CD14-positive monocyte (primary cell): Measurements from ENCODE around the gene MYO1G. TPM values are rescaled to one million over a fixed set of nuclear protein-coding genes. Genes with fewer than 3 reads are reported as not detected.

Experiments used
- DNase-seq, 3 donors: peaks; one replicate each; pipeline ENCODE4 v3.0.0-alpha.2; 2011 to 2022
- H2AFZ ChIP-seq: 2 replicates; pipeline ENCODE4 v1.6.0; 2012; ENCODE audit warnings: mild to moderate bottlenecking, low read depth, low read length, inconsistent platforms; ENCODE audit not compliant: insufficient read depth, poor library complexity, severe bottlenecking
- H3K27ac ChIP-seq, 2 donors: 1 replicate in 1 of 2; 2 replicates in 1 of 2; pipeline ENCODE4 v1.5.1; 2012 to 2013; ENCODE audit warnings: low read length in 2 of 2, control low read depth in 1 of 2, inconsistent platforms in 1 of 2, low read depth in 1 of 2, mild to moderate bottlenecking in 1 of 2
- H3K27me3 ChIP-seq, 2 donors: one replicate each; pipeline versions ENCODE4 v1.6.0 to v1.6.1; 2011 to 2013; ENCODE audit warnings: low read length in 2 of 2; ENCODE audit not compliant: control insufficient read depth in 2 of 2, insufficient read depth in 2 of 2
- H3K36me3 ChIP-seq, 2 donors: replicated peaks in 1 of 2; 1 replicate in 1 of 2; 2 replicates in 1 of 2; pipeline versions ENCODE4 v1.5.1 to v1.6.1; 2012 to 2013; ENCODE audit warnings: low read length in 2 of 2, control low read depth in 1 of 2, inconsistent platforms in 1 of 2, mild to moderate bottlenecking in 1 of 2; ENCODE audit not compliant: insufficient read depth in 2 of 2, control insufficient read depth in 1 of 2
- H3K4me1 ChIP-seq, 2 donors: 1 replicate in 1 of 2; 2 replicates in 1 of 2; pipeline versions ENCODE4 v1.5.1 to v1.6.1; 2012 to 2013; ENCODE audit warnings: low read length in 2 of 2, control low read depth in 1 of 2, inconsistent platforms in 1 of 2, mild to moderate bottlenecking in 1 of 2, moderate library complexity in 1 of 2; ENCODE audit not compliant: insufficient read depth in 2 of 2, control insufficient read depth in 1 of 2
- H3K4me2 ChIP-seq: replicated peaks from 2 replicates; pipeline ENCODE3; 2012; ENCODE audit warnings: low read length, moderate library complexity, mild to moderate bottlenecking; ENCODE audit not compliant: poor library complexity, severe bottlenecking; ENCODE audit errors: extremely low read depth
- H3K4me3 ChIP-seq, 3 experiments: fragments of 200-600 bp in 1 of 3; sonication (generic) in 1 of 3; replicated peaks in 1 of 3; 1 replicate in 2 of 3; 2 replicates in 1 of 3; pipeline ENCODE4 v1.5.1; 2011 to 2013; ENCODE audit warnings: low read length in 3 of 3, mild to moderate bottlenecking in 3 of 3, control low read depth in 2 of 3, low read depth in 2 of 3, inconsistent platforms in 1 of 3, moderate library complexity in 1 of 3
- H3K79me2 ChIP-seq: 2 replicates; pipeline ENCODE4 v1.6.0; 2012; ENCODE audit warnings: mild to moderate bottlenecking, control low read depth, inconsistent platforms, low read length, moderate library complexity; ENCODE audit not compliant: insufficient read depth
- H3K9ac ChIP-seq: 2 replicates; pipeline ENCODE4 v1.6.0; 2017; ENCODE audit warnings: low read length, mild to moderate bottlenecking; ENCODE audit not compliant: insufficient read depth, poor library complexity, severe bottlenecking
- H3K9me3 ChIP-seq, 2 donors: replicated peaks in 1 of 2; 1 replicate in 1 of 2; 2 replicates in 1 of 2; pipeline versions ENCODE4 v1.5.1 to v1.6.1; 2012 to 2013; ENCODE audit warnings: low read length in 2 of 2, control low read depth in 1 of 2; ENCODE audit not compliant: control insufficient read depth in 1 of 2, insufficient read depth in 1 of 2
- H4K20me1 ChIP-seq: 2 replicates; pipeline ENCODE4 v1.6.0; 2012; ENCODE audit warnings: mild to moderate bottlenecking, low read length, control low read depth, moderate library complexity; ENCODE audit not compliant: insufficient read depth
- H3K27ac Mint-ChIP-seq, 7 donors: one replicate each; pipeline ENCODE4 v1.8.0; 2020; ENCODE audit warnings: mild to moderate bottlenecking in 7 of 7, mixed read lengths in 7 of 7, moderate library complexity in 6 of 7, inconsistent platforms in 2 of 7
- H3K27me3 Mint-ChIP-seq, 3 donors: one replicate each; pipeline ENCODE4 v1.8.0; 2021 to 2022; ENCODE audit warnings: low read depth in 3 of 3, mild to moderate bottlenecking in 3 of 3, mixed read lengths in 3 of 3, moderate library complexity in 3 of 3, inconsistent platforms in 1 of 3
- H3K36me3 Mint-ChIP-seq, 2 donors: one replicate each; pipeline ENCODE4 v1.8.0; 2020; ENCODE audit warnings: mixed read lengths in 2 of 2, inconsistent platforms in 1 of 2, mild to moderate bottlenecking in 1 of 2
- H3K4me1 Mint-ChIP-seq: one replicate; pipeline ENCODE4 v1.8.0; 2020; ENCODE audit warnings: mild to moderate bottlenecking, mixed read lengths
- H3K4me3 Mint-ChIP-seq, 2 donors: one replicate each; pipeline ENCODE4 v1.8.0; 2020; ENCODE audit warnings: mild to moderate bottlenecking in 2 of 2, mixed read lengths in 2 of 2, moderate library complexity in 1 of 2
- H3K9me3 Mint-ChIP-seq, 7 donors: one replicate each; pipeline ENCODE4 v1.8.0; 2020 to 2022; ENCODE audit warnings: mixed read lengths in 7 of 7, mild to moderate bottlenecking in 6 of 7, moderate library complexity in 6 of 7, inconsistent platforms in 2 of 7
- WGBS: methylation state at CpG from one replicate; pipeline ENCODE4 v1.1.5; 2013; ENCODE audit warnings: missing lambda C conversion rate; ENCODE audit not compliant: insufficient coverage; 5-methylcytosine and 5-hydroxymethylcytosine counted together
- intact Hi-C, 2 donors: fragments of 100-400 bp; cut with micrococcal nuclease; formaldehyde crosslinking; loops; one replicate each; pipeline versions ENCODE4 v1.15.0 to v1.15.1; 2023
- polyA plus RNA-seq, 3 donors: library from polyadenylated mRNA; depleted of rRNA in 1 of 3; unstranded in 2 of 3; stranded (reverse) in 1 of 3; fragments of 300-500 nt in 2 of 3; fragments of >200 nt in 1 of 3; fragmentation: Illumina TruSeq in 2 of 3; gene quantifications; 1 replicate in 2 of 3; 2 replicates in 1 of 3; pipeline ENCODE4 v1.2.3, GENCODE V29; 2012 to 2021
- TF ChIP-seq, protein P1 (sequence below): fragments of 200-600 bp; IDR thresholded peaks from one replicate; pipeline ENCODE4 v1.8.0; 2022; ENCODE audit warnings: antibody characterized with exemption, mild to moderate bottlenecking

Gene MYO1G
- polyA plus RNA-seq, 3 donors: 119 to 314 (median 135) TPM

DNA sequence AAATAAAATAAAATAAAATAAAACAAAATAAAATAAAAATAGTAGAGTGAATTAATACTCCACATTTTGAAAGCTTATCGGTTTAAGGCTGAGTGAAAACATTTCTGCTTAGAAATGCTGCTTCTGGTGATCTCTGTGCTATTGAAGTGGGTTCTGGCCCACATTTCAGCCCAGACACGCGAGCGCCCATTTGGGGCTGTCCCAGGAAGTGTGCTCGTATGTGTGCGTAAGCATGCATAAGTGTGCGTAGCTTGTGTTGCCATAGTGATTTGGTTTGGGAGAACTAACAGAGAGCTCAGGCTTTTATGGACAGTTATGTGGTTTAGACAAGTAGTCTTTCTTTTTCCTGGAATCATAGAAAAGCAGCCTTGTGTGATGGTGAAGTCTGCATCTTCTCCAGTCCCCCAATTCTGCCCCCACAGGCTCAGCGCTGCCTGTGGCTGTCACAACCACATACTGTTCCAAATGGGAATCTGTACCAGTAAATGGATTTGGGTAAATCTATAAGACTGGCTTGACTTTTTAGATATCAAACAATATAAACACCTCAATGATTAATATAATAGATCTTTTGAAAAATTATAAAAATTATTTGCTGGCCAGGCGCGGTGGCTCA, 63.7 kb downstream of the MYO1G start:
- DNase-seq: peak; percentile 62 to 84 (median 64)
- H2AFZ ChIP-seq: no peak overlapping the region
- Mint-ChIP-seq H3K4me1 (peaks cover 3% of the 10 kb centered on the region), H3K9me3 (no peaks in the 10 kb centered on the region), H3K4me3 (no peak overlapping the region), H3K27ac (peak overlapping the region in 3 of 7 donors; percentile 41 to 79 (median 57)), H3K27me3 (peaks cover 0 to 6% (median 1%) of the 10 kb centered on the region in 3 donors), H3K36me3 (no peaks in the 10 kb centered on the region)
- H3K27ac ChIP-seq: peak overlapping the region in 1 of 2 donors; percentile 16
- no peak overlapping the region for H3K4me2 ChIP-seq
- no peaks in the 10 kb centered on the region for H3K79me2 ChIP-seq
- H3K4me1 ChIP-seq: no peaks in the 10 kb centered on the region
- H3K9ac ChIP-seq: no peak overlapping the region
- intact Hi-C loops: loop anchor here (5.0 kb wide), 2 partner anchors 33 to 38 kb away; no protein-coding TSS in a partner anchor
- no peak overlapping the region for H3K4me3 ChIP-seq
- H4K20me1 ChIP-seq: no peaks in the 10 kb centered on the region
- no peaks in the 10 kb centered on the region for H3K27me3 ChIP-seq
- TF ChIP-seq, protein P1, sequence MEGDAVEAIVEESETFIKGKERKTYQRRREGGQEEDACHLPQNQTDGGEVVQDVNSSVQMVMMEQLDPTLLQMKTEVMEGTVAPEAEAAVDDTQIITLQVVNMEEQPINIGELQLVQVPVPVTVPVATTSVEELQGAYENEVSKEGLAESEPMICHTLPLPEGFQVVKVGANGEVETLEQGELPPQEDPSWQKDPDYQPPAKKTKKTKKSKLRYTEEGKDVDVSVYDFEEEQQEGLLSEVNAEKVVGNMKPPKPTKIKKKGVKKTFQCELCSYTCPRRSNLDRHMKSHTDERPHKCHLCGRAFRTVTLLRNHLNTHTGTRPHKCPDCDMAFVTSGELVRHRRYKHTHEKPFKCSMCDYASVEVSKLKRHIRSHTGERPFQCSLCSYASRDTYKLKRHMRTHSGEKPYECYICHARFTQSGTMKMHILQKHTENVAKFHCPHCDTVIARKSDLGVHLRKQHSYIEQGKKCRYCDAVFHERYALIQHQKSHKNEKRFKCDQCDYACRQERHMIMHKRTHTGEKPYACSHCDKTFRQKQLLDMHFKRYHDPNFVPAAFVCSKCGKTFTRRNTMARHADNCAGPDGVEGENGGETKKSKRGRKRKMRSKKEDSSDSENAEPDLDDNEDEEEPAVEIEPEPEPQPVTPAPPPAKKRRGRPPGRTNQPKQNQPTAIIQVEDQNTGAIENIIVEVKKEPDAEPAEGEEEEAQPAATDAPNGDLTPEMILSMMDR: no peak
- WGBS: 83% methylated on average over 3 of the region's 10 CpGs
- H3K36me3 ChIP-seq: no peaks in the 10 kb centered on the region
- no peaks in the 10 kb centered on the region for H3K9me3 ChIP-seq

DNA sequence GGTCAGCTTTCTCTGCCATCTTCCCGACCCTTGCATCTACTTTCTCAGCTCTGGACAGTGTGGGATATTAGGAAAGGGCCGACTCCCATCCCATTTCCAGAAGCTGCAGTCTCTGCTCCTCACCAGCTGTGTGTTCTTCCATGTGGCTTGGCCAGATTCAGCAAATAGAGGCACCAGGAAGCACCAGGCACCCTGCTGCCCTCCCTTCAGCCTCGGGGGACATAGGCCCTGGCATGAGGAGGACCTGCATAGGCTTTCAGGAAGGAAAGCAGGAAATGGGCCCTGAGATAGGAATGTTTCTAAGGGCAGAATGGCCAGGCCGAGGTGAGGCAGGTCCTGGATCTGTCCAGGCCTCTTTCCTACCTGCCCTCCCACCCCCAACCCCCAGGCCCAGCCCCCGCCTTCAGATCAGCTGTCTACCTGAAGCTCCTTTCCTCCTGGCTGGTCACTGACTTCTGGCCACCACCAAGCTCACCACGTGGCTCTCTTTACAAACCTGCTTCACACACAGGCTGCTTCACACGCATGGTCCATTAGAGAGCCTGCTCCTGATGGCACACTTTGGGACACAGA, 66.0 kb downstream of the MYO1G start:
- Histone ChIP-seq H3K9me3 (no peaks in the 10 kb centered on the region), H3K27ac (no peak overlapping the region), H3K4me1 (no peaks in the 10 kb centered on the region), H3K36me3 (no peaks in the 10 kb centered on the region), H4K20me1 (no peaks in the 10 kb centered on the region), H3K4me2 (no peak overlapping the region), H3K4me3 (no peak overlapping the region), H3K9ac (no peak overlapping the region), H2AFZ (no peak overlapping the region), H3K79me2 (no peaks in the 10 kb centered on the region), H3K27me3 (no peaks in the 10 kb centered on the region)
- H3K4me1 Mint-ChIP-seq: peaks cover 6% of the 10 kb centered on the region
- peak overlapping the region in 3 of 7 donors; percentile 55 to 66 (median 61) for H3K27ac Mint-ChIP-seq
- 52% methylated on average over 3 of the region's 7 CpGs for WGBS
- TF ChIP-seq, protein P1: no peak
- no peaks in the 10 kb centered on the region for H3K9me3 Mint-ChIP-seq
- intact Hi-C loops: loop anchor here in 1 of 2 donors (5.0 kb wide), 1 partner anchor 36 kb away; no protein-coding TSS in a partner anchor
- no peak overlapping the region for H3K4me3 Mint-ChIP-seq
- no peaks in the 10 kb centered on the region for H3K36me3 Mint-ChIP-seq
- H3K27me3 Mint-ChIP-seq: peaks cover 0 to 3% (median 3%) of the 10 kb centered on the region in 3 donors
- no peak for DNase-seq

Other genes starting within 250 kb of the MYO1G start
- gene ZMIZ2, start 230.2 kb downstream of the MYO1G start, polyA plus RNA-seq: 10 to 100 TPM in 1 of 3 donors, 1 to 10 TPM in 2; 1.9 to 72.8 (median 3.3) TPM
- gene PPIA, start 182.3 kb downstream of the MYO1G start, polyA plus RNA-seq: 1,000 to 10,000 TPM; 1,614 to 2,276 (median 2,037) TPM
- gene H2AZ2, start 130.9 kb downstream of the MYO1G start, polyA plus RNA-seq: 100 to 1,000 TPM; 128 to 186 (median 181) TPM
- 10 to 100 TPM in 1 of 3 donors, 1 to 10 TPM in 2; 3.0 to 13.0 (median 3.0) TPM for gene PURB, start 93.5 kb downstream of the MYO1G start, polyA plus RNA-seq
- 100 to 1,000 TPM in 1 of 3 donors, 10 to 100 TPM in 2; 38.5 to 102 (median 51.4) TPM for gene CCM2, start 21.2 kb upstream of the MYO1G start, polyA plus RNA-seq
- under 1 TPM in 1 of 3 donors, not detected in 2; 0.04 TPM for gene NACAD, start 110.0 kb upstream of the MYO1G start, polyA plus RNA-seq
- gene TBRG4, start 132.7 kb upstream of the MYO1G start, polyA plus RNA-seq: 10 to 100 TPM; 32.7 to 42.2 (median 38.4) TPM
- gene RAMP3, start 178.8 kb upstream of the MYO1G start, polyA plus RNA-seq: not detected